HEK293 (cell line): ENCODE measurements around the gene HDHD3.
A peak's percentile ranks its signal among the peaks of the same experiment; 100 is the strongest.

Source experiments
- CTCF ChIP-seq: fragments of 450-650 bp; formaldehyde crosslinking; IDR thresholded peaks from 2 replicates; pipeline ENCODE4 v1.5.1; 2016; ENCODE audit warnings: missing biosample characterization, missing genetic modification characterization
- SP2 ChIP-seq: fragments of 450-650 bp; formaldehyde crosslinking; IDR thresholded peaks from 2 replicates; pipeline ENCODE4 v1.5.1; 2016; ENCODE audit warnings: missing biosample characterization, missing genetic modification characterization
- YY1 ChIP-seq: fragments of 450-650 bp; formaldehyde crosslinking; IDR thresholded peaks from 2 replicates; pipeline ENCODE4 v1.5.1; 2018; ENCODE audit warnings: missing biosample characterization, missing genetic modification characterization
- ZBTB1 ChIP-seq: fragments of 450-650 bp; formaldehyde crosslinking; IDR thresholded peaks from 2 replicates; pipeline ENCODE4 v1.5.1; 2016; ENCODE audit warnings: missing biosample characterization, missing genetic modification characterization
- ZNF26 ChIP-seq: fragments of 450-650 bp; formaldehyde crosslinking; IDR thresholded peaks from 2 replicates; pipeline ENCODE4 v1.5.1; 2016; ENCODE audit warnings: missing biosample characterization, missing genetic modification characterization
- ZNF280C ChIP-seq: fragments of 450-650 bp; formaldehyde crosslinking; IDR thresholded peaks from 2 replicates; pipeline ENCODE4 v1.5.1; 2016; ENCODE audit warnings: missing biosample characterization, missing genetic modification characterization
- ZNF830 ChIP-seq: fragments of 450-650 bp; IDR thresholded peaks from 2 replicates; pipeline ENCODE4 v1.5.0; 2018; ENCODE audit warnings: missing biosample characterization, missing genetic modification characterization, low read depth, mild to moderate bottlenecking, moderate library complexity
- TF ChIP-seq, protein P1 (sequence below): sonication (generic); formaldehyde crosslinking; IDR thresholded peaks from 2 replicates; pipeline ENCODE4 v1.8.1; 2022; ENCODE audit warnings: mild to moderate bottlenecking, moderate library complexity, missing genetic modification reagents

DNA sequence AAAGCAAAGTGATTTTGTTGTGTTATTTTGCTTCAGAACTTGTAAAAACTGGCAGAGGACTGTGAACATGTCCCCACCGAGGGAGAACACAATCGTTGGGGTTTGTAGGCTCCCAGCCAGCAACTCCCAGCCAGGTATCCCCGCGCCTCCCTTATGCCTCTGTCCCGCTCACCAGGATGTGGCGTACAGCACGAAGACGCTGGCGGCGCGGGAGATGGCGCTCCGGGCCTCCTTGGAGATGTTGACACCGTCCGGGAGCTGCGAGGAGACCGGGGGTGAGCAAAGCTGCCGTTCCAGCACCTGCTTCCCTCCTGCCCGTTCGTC is 33.1 kb upstream of the HDHD3 start:
- TF ChIP-seq, protein P1, sequence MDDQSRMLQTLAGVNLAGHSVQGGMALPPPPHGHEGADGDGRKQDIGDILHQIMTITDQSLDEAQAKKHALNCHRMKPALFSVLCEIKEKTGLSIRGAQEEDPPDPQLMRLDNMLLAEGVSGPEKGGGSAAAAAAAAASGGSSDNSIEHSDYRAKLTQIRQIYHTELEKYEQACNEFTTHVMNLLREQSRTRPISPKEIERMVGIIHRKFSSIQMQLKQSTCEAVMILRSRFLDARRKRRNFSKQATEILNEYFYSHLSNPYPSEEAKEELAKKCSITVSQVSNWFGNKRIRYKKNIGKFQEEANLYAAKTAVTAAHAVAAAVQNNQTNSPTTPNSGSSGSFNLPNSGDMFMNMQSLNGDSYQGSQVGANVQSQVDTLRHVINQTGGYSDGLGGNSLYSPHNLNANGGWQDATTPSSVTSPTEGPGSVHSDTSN (CRISPR knock-in tag) = no peak
- TF ChIP-seq ZNF26 (tag by site-specific recombination) = no peak
- TF ChIP-seq ZBTB1 (tag by site-specific recombination) = no peak
- no peak for TF ChIP-seq ZNF280C (tag by site-specific recombination)
- TF ChIP-seq CTCF (tag by site-specific recombination) = peak; percentile 32; the same call in 1 of the 2 replicates
- no peak for TF ChIP-seq SP2 (tag by site-specific recombination)
- no peak for TF ChIP-seq YY1
- no peak for TF ChIP-seq ZNF830 (tag by site-specific recombination)
